ENCODE data around the gene HMMR.
"Not testable (repeated sequence)": the region's sequence is repeated elsewhere in the genome, so short reads cannot be mapped to it uniquely, and the experiment has no call there.

The HMMR gene

GRCh38 chr5:163506726-163507125 is 46.3 kb downstream of the HMMR start:
- DNase-seq, result no peak

- no peak for DNase-seq
These were observed 48.3 kb downstream of the HMMR start for GRCh38 chr5:163508753-163509152.

GRCh38 chr5:163509291-163509951 is 49.0 kb downstream of the HMMR start:
- DNase-seq, result no peak

GRCh38 chr5:163512526-163512925 is 52.1 kb downstream of the HMMR start:
- no peak for DNase-seq

GRCh38 chr5:163525096-163525495 is 64.7 kb downstream of the HMMR start:
- no peak for DNase-seq

- DNase-seq, result no peak
These were observed 69.3 kb downstream of the HMMR start for GRCh38 chr5:163529698-163530097.

- no peak for DNase-seq
These were observed 70.8 kb downstream of the HMMR start for GRCh38 chr5:163531272-163531671.

GRCh38 chr5:163532171-163533084 is 72.0 kb downstream of the HMMR start:
- no peak for DNase-seq

GRCh38 chr5:163533223-163533622 is 72.8 kb downstream of the HMMR start:
- no peak for DNase-seq

- no peak for DNase-seq
These were observed 74.2 kb downstream of the HMMR start for GRCh38 chr5:163534492-163535094.

- no peak for DNase-seq
These were observed 74.9 kb downstream of the HMMR start for GRCh38 chr5:163535290-163535689.

- not testable (repeated sequence) for DNase-seq
These were observed 76.0 kb downstream of the HMMR start for GRCh38 chr5:163536442-163536841.

- no peak for DNase-seq
These were observed 80.3 kb downstream of the HMMR start for GRCh38 chr5:163540696-163541095.

Measured in stimulated activated CD4-positive, alpha-beta T cell treated with anti-CD3 and anti-CD28 coated beads, Interleukin-12 subunit alpha, Interleukin-12 subunit beta, amount 100 ng/mL, for 4 hours (primary cell).